Iris pigment epithelial cell (primary cell): ENCODE measurements around the gene MAD1L1.
"Not testable (repeated sequence)": the region's sequence is repeated elsewhere in the genome, so short reads cannot be mapped to it uniquely, and the experiment has no call there.

Source experiments
- DNase-seq: peaks from one replicate; pipeline ENCODE4 v3.0.0-alpha.2; 2011; ENCODE audit warnings: low read depth

MAD1L1 gene

DNA sequence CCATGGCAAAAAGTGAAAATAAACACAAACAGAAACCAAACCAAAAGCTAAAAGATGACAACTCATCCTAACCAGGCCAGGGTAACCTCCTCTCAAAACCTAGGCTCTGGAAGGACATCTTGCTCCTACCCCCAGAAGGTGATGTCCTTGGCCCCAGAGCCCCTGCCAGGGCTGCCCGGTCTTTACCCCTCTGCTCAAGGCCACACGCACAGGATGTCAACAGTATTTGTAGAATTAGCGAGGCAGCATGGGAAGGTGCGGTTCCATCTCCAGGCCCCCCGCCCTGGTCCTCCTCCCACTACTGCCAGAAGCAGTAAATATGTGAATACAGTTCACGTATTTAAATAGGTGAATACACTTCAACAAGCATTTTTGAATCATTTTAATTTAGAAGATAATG is 356.1 kb downstream of the MAD1L1 start:
- DNase-seq = not testable (repeated sequence)

DNA sequence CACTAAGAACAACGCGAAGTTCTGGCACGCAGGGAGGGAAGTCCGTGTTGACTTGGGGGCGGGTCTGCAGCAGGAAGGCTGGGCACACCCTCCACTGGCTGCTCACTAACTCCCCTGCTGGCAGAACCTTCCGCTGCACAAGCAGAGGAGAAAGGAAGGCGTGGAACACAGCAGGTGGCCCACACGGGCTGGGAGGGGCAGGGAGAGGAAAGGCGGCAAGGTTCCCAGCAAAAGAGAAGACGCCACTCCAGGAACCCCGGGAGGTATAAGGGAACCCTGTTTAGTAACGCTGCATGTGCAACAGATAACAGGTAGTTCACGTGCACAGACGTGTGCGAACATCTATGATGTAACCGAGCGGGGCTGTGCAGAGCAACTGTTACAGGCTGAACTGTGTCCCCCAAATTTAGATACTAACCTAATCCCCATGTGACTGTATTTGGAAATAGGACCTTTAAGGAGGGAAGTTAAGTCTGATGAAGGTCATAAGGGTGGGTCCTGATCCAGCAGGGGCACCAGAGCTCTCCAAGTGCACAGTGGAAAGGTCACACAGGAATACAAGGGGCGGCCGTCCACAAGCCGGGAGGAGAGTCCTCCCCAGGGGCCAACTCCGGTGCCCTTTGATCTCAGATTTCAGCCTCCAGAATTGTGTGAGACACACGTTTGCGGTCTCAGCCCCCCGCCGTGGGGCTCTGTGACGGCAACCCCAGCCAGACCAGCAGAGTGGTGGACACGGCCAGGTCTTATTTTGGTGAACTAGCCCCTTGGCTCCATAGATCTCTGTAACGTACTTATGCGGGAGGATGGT is 357.1 kb downstream of the MAD1L1 start:
- DNase-seq = peak; percentile 5

DNA sequence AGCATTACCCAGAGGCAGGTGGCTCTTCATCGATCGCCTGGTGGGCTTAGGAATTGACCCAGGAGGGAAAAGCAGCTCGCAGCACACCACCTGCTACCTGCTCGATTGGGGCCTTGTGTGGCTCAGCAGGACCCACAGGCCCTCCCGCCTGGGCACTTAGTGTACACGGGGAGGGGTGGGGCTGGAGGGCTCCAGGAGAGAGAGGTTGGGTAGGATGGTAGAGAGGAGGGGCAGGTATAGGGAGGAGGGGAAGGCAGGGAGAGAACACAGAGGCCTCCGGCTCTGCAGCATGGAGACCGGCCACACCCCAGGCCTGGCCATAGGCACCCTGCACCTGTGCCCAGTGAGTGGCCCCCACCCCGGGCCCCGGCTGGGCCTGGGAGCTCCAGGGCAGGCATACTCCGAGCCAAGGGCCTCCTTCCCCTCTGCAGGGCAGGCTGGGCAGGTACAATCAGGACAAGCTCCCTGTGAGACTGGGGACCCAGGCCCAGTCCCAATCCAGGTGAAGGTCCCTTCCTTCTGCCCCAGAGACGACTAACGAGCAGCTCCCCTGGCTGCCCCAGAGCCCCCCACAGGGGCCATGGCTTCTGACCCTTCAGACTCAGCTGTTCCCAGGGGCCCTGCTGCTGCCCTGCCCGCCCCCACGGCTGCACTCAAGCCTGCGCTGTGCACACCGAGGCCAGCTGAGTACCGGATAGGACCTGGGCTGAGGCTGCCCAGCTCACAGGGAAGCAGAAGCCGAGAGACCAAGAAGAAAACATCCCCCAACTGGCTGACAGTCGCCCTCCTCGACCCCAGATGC is 358.0 kb downstream of the MAD1L1 start:
- DNase-seq = not testable (repeated sequence)

- DNase-seq = no peak
Measured at GRCh38 chr7:1873857-1874589, 358.7 kb downstream of the MAD1L1 start.

GRCh38 chr7:1873421-1873820 is 359.3 kb downstream of the MAD1L1 start:
- no peak for DNase-seq

GRCh38 chr7:1873070-1873405 is 359.7 kb downstream of the MAD1L1 start:
- no peak for DNase-seq

GRCh38 chr7:1872191-1873069 is 360.3 kb downstream of the MAD1L1 start:
- DNase-seq = no peak

GRCh38 chr7:1869452-1870130 is 363.2 kb downstream of the MAD1L1 start:
- DNase-seq = no peak

GRCh38 chr7:1868516-1869165 is 364.1 kb downstream of the MAD1L1 start:
- DNase-seq = no peak

GRCh38 chr7:1867370-1868260 is 365.1 kb downstream of the MAD1L1 start:
- no peak for DNase-seq

DNA sequence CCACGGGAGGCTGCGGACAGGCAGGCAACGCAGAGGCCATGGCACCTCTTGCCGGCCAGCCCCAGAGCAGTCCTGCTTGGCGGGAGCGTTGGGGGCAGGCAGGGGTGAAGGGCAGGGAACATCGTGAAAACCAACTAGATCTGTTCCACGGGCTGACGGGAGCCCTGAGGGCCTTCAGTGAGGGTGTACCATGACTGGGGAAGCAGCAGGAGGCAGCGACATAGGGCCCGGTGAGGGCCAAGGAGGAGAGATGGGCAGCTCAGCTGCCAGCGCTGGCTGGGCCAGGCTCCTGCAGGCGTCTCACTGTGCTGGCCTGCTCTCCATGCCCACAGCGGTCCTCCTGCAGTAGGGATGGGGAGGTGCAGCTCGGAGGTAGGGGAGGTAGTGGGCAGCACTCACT is 366.1 kb downstream of the MAD1L1 start:
- no peak for DNase-seq

DNA sequence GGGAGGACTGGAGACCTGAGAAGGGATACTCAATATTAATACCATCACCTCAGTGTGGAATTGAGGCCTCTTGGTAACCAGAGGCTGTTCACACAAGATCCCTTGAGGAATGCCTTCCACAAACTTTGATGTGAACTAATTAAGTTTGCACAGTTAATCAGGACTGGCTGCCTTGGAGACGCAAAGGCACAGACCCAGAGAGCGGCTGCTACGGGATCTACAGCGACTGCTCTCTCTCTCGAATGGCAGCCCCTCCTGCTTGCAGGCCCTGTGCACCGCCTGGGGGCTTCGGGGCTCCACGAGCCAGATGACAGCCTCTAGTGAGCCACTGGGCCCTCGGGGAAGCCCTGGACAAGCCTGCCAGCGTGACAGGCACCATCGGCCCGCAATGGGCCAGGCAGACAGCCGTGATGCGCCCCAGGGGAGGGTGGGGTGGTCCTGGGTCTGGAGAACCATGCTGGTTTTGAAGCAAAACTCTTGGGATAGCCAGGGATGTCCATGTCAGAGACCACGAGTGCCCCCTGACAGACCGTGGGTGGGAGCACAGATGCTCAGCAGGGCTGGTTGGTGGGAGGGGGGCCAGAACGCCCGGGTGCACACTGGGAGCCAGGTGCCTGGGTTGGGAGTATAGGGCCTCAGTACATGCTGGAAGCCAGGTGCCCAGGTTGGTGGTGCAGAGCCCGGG is 367.0 kb downstream of the MAD1L1 start:
- DNase-seq = no peak

DNA sequence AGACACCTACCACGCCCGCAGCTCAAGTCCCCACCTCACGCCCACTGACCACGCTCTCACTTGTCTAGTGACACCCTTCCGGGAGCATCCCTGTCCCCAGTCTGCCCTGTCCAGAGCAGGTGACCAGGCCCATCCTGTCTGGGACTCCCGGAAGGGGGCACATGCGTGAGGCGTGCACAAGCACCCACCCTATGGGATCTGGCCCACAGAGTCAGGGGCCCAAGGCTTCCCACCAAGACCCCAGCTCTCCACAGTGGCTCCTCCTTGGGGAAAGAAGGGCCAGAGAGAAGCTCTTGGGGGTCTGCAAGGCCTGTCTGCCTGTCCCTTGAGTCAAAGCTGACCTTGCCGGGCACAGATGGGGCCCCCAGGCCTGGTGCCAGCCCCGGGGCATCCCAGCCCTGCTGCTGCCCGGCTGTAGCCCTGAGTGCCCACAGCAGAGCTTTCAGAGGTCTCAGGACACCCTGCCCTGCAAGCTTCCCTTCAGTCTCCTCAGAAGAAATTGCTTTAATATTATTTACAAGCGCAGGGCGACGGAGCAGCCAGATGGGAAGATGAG is 367.7 kb downstream of the MAD1L1 start:
- DNase-seq = no peak

DNA sequence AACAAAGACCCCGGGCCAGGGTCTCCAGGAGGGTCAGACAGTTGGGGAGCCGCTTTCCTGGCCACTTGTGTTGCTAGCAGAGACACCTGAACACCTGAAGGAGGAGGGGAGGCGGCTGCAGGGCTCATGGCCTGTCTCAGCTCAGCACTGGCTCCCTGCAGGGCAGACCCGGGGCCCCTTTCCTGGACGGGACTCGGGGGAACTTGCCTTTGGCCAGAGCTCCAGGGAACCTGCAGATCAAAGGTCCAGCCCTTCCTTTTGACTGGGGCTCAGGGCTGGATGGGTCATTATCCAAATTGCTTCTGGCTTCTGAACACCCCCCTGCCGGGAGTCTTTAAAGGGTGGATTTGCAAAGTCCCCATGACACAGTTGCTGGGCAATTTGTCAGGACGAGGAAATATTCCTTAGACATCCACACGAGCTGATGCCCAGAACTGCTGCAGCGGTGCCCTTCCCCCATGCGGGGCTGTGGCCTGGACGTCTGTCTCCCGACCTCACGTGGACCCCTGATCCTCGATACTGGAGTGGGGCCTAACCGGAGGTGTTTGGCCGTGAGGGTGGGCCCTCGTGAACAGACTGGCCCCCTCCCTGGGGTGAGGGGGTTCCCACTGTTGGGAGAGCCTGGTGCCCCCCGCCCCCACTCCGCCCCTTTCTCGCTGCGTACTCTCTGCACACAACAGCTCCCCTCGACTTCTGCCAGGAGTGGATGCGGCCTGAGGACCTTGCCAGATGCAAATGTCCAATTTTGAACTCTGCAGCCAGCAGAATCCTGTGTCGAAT is 368.4 kb downstream of the MAD1L1 start:
- no peak for DNase-seq

DNA sequence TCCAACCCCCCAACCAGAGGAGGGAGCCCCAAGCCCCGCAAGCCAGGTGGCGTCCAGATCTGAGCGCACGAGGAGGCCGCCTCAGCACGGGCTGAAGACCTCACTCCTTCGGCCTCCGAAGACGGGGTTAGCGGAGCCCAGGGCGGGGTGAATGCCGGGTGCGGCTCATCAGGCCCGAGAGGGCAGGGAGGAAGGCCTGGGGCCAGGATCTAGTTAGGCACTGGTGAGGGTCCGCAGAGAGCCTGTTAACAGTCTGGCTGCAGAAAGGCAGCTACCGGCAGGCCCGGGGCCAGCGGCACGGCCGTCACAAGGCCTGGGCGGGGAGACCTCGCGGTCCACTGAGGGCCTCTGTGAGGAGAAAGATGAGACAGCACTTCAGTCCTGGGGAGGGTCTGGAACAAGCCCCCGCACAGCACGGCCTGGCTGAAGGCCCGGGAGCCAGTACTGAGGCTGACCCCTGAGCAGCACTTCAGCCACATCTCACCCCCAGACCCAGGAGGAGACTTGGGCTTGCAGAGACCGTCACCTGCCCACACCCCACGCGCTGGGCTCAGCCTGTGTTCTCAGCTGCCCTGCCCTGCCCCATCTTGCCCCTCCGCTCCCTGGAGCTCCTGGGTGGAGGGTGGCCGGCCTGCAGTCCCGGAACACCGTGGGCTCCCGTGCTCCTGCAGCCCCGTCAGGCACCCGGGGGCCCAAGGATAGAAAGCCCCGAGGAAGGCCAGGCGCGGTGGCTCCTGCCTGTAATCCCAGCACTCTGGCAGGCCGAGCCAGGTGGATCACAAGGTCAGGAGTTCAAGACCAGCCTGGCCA is 369.4 kb downstream of the MAD1L1 start:
- DNase-seq = no peak

DNA sequence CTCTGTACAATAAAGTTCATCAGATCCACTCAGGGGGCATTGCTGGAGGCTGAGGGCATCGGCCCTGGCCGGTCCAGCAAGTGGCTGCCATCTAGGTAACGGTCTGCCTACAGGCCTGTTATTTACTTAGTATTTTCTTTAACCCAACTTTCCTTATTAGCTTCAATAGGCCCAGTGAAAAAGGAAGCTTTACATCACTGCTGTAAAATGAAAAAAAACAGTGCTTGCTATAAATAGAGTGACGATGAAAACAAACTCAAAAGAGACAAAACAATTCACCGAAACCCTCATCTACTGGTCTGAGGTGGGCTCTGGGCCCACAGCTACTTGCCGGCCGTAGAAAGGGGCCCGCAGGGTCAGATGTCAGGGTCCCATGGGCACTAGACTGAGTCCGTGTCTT is 370.2 kb downstream of the MAD1L1 start:
- DNase-seq = no peak
